ENCODE measurements around the gene IL18.

- no peak for TF ChIP-seq CTCF (IDR thresholded peaks at IDR 0.05)
- TF ChIP-seq POLR2AphosphoS5 (IDR thresholded peaks at IDR 0.05): no peak
Observed at GRCh38 chr11:112200252-112200651, 36.4 kb upstream of the IL18 start.

All from breast epithelium (tissue), 3 donors.